LoVo (cell line): ENCODE measurements around the gene ADORA2A.

Source experiments
- DNase-seq: peaks from one replicate; pipeline ENCODE4 v3.0.0-alpha.2; 2016; ENCODE audit warnings: low spot score

Gene ADORA2A

DNA sequence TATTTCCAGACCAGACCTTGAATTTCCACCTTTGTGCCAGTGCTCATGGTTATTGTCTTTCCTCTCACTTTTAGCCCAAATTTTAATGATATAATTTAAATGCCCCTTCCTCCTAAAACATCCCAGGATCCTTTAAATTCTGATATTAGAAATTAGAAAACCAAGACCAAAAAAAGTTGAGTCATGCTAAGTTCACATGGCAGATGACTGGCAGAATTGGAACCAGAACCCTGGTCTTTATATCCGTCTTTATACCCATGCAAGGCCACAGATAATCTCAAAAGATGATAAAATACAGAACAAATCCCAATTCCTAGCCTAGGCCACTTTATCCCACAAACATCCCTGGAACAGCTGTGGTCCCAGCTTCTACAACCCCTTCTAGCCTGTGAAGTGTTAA is 26.5 kb downstream of the ADORA2A start:
- DNase-seq, result no peak

DNA sequence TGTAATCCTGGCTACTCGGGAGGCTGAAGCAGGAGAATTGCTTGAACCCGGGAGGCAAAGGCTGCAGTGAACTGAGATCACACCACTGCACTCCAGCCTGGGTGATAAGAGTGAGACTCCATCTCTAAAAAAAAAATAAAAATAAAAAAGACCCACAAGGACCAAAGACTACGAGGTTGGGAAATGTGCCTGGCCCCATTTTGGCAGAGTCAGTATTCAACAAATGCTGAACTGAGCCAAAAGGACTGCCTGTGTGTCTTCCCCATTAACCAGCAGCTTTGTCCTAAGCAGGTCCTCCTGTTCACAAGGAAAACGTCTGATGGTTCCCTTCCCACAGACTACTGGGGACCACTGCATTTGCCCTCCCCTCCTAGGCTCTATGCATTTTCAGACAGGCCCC is 27.6 kb downstream of the ADORA2A start:
- no peak for DNase-seq

DNA sequence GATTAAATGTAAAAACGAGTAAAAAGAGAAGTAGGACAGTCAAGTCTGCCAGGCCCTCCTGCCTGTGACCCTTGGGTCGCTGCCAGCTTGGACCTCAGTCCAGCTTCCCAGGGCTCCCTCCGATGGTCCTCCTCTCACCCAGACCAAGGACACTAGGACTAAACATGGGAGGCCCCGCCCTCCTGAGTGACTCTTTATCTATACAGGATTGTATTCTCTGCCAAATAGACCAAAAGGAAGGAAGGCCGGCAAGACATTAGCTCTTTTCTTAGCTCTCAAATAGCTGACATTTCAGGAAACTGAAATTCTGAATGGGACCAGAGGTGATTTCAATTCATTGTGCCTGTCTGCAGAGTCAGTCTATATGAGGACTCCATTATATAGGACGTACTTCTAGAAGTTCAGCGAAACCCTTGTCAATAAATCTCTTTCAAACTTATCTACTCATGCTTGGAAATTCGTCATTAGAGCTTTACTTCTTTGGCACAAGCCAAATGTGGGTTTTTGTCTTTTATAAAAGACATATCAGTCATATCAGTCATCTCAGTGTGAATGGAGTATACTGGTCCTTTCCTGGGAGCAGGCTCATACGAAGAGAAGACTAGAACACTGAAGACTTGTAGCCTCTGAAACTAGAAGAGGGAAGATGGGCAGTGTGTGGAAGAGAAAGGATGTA is 28.5 kb downstream of the ADORA2A start:
- no peak for DNase-seq

DNA sequence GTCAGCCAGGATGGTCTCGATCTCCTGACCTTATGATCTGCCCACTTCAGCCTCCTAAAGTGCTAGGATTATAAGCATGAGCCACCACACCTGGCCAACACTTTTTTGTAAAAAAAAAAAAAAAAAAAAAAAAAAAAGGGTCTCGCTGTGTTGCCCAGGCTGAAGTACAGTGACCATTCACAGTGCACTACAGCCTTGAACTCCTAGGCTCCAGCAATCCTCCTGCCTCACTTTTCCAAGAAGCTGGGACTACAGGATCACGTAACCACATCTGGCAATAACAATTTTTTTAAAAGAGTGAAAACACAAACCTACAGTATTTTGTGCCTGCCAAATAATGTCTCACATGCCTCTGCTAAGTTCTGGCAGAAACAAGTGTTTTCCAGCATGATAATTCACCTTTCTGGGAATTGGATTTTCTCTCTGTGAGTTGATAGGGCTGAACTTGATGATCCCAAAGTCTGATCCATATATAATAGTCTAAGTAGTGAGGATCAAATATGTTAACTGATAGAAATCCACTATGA is 30.6 kb downstream of the ADORA2A start:
- DNase-seq, result no peak

DNA sequence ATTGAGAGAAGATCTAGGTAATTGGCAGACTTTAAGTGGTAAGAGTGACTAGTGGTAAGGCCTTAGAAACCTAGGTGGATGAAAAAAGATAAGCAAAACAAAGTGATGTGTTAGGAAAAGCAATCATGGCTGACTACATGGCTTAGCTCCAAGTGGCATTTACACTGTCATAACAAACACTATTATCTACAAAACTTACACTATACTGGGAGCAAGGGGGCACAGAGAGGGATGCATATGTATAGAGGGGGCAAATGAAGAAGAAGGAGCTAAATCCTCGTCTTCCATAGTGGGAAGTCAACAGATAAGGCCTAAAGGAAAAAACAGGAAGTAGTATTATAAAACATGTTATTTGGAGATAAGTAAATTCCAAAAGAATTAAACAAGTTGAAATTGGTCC is 32.5 kb downstream of the ADORA2A start:
- no peak for DNase-seq

DNA sequence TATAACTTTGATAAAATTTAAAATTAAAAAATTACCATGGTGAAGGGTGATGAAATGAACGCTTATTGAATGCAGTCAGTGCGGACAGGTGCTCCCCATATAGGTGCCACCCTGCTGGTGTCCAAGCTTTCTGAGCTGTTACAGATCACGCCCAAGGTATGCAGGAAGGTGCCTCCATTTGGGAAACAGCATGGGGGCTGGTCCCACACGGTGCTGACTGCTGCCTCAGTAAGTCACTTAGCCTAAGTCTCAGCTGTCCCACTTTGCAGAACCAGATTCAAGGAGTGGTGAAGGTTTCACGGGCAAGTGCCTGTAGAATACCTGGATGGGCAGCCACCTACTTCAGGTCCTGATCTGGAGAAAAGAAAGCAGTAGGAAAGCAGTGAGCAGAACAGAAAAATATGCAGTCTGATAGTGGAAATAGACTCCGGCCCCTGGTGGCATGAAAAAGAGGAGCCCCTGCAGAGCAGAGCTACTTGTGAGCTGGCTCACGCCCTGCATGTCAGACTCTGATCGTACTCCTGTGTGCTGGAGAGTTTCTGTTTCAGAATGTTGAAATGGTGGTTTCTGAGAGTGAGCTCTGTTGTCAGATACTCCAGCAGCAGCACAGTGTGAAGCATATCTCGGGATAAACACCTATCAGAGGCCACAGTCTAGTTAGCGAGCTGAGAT is 33.2 kb downstream of the ADORA2A start:
- no peak for DNase-seq

DNA sequence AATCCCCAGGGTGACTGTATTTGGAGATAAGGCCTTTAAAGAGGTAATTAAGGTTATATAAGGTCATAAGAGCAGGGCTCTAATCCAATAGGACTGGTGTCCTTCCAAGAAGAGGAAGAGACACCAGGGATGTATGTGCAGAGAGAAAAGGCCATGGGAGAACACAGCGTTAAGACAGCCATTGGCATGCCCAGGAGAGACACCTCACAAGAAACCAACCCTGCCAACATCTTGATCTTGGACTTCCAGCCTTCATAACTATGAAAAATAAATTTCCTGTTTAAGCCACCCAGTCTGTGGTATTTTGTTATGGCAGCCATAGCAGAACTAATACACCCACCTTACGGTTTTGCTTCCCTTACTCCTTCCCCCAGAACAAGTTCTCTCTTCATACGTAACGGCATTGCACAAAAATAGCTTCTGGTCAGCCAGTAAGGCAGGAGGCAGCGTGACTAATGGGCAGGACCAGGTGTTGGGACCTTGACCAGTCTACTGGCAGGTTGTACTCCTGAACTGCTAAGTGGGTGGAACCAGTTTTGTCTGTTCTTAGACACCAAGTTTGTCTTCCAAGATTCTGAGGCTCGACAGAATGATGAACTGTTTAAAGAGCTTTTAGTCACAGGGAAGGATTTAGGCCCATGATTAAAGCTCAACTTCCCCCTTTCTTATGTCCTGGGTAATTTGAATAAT is 35.8 kb downstream of the ADORA2A start:
- no peak for DNase-seq

DNA sequence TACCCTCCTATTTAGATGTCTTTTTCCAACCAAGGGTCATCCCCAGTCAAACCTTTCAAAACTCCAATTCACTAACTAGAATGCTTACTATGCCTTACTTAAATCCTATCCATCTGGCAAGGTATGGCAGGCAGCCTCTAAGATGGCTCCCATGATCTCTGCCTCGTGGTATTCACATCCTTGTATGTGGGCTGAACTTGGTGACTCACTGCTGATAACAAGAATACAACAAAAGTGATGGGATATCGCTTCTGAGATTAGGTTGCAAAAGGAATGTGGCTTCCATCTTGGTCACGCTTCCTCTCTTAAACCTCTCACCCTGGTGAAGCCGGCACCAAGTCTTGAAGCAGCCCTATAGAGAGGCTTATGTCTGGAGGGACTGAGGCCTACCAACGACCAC is 38.2 kb downstream of the ADORA2A start:
- peak; percentile 32 for DNase-seq

DNA sequence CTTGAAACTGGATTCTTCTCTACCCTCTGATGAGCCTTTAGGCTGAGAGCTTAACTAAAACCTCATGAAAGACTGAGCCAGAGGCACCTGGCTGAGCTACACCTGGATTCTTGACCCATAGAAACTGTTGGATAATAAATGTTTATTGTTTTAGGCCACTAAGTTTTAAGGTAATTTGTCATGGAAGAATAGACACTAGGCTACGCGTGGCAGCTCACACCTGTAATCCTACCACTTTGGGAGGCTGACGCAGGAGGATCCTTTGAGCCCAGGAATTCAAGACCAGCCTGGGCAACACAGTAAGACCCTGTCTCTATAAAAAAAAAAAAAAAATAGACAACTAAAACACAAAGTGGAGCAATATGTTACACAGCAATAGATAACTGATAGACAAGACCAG is 38.6 kb downstream of the ADORA2A start:
- DNase-seq, result no peak

DNA sequence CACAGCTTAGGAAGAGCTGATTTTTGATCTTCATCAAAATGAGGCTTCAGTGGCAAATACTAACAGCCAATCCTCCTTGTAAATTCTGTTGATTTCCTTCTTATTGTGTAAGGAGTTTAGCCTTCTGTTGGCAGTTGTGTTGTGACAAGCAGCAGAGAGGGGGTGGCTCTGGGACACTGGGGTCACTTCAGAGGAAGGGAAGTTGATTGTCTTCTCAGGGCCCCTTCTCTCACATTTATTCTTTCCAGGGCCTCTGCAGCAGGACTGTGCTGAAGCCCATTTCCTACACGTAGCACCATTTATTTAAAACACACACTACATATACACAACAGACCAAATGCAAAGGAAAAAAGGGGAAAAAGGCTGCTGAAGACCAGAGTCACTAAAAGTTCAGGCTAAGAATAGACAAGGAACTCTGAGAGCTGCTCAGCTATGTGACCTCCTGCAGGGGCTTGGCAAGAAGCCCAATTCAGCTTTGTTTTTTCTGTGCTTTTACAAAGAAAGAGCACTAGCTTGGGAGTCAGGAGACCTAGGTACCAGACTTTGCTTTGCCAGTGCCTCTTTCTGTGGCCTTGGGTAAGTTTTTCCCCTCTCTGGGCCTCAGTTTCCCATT is 39.4 kb downstream of the ADORA2A start:
- DNase-seq, result peak; percentile 45

DNA sequence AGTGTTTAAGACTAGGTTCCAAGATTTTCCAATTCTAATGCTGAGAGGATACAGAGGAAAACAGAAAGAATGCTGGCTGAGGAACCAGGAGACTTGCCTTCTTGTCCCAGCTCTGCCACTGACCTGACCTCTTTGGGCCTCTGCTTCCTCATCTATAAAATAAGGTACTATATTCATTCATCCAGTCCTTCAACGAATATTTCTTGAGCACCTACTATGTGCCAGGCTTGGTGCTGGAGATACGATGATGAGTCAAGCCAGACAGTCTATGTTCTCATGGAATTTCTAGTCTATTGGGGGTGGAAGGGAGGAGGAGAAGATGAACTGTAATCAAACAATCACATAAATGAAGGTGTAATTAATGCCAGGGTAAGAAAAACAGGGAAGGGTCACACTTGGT is 39.9 kb downstream of the ADORA2A start:
- no peak for DNase-seq

DNA sequence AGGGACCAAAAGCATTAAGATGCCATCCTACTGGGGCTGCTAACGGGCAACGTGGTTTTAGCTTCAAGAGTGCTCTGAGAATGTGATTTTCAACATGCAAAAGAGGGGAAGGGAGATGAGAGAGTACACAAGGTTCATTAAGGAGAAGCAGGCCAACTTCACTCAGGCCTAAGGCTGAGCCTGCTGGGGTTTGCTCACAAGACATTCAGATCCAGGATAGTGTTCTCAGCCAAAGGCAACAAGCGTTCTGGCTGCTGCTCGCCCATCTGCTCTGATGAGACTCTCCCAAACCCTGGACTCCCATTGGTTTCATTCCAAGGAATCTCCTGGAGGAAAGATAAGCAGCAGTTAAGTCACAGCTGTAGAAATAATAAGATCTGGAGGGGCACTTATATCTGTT is 44.2 kb downstream of the ADORA2A start:
- DNase-seq, result no peak

DNA sequence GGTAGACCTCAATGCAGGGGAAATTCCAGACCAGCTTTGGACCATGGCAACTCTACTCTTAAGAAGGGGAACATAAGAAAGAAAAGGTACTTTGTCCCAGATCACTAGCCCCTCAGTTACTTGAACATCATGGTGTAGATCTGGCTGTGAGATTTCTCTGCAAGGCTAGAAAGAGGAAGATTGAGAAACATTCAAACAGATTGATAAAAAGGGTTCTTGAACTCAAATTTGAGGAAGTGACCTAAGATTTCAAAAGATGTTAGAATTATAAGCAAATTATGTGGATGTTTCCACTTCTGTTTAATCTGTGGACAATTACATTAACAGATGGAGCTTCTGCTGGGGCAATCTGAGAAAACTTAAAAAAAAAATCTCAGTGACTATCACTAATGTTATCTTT is 45.9 kb downstream of the ADORA2A start:
- DNase-seq, result no peak

DNA sequence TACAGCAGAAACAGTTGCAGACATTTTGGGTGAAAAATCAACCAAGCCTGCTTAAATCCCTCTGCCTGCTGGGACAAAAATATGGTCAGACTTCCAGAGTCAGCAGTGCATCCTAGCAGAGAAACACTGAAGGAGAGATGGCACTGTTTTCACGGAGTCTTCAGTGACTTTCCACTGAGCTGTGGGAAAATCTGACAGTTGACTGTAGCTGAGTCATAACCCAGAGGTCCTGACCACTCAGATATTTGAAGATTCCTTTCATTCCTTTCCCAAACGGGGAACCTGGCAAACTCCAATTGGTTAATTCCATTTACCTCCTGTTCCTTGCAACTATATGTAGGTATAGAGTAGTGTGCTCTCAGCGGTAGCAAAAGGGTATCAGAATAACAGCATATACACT is 46.8 kb downstream of the ADORA2A start:
- peak; percentile 30 for DNase-seq

DNA sequence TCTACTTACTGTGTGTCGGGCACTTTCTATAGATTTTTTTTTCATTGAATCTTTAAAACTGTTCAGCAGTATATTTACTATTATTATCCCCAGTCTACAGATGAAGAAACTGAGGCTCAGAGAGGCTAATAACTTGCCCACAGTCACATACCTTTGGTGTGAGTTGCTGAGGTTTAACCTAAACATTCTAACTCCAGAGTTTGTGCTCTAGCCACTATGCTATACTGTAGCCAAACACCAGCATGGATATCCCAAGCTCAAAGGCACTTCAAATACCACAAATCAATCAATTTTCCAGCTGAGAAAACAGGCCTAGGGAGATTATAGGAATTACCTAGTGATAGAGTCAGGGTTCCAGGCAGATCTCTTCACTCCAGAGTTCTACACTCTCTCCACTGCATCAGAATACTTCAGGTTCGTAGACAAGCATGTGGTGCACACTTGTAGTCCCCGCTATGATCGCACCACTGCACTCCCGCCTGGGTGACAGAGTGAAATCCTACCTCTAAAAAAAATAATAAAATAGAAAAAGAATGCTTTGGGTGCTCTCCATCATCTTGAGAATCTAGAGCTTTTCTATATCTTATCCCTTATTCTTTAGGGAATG is 47.4 kb downstream of the ADORA2A start:
- DNase-seq, result no peak

DNA sequence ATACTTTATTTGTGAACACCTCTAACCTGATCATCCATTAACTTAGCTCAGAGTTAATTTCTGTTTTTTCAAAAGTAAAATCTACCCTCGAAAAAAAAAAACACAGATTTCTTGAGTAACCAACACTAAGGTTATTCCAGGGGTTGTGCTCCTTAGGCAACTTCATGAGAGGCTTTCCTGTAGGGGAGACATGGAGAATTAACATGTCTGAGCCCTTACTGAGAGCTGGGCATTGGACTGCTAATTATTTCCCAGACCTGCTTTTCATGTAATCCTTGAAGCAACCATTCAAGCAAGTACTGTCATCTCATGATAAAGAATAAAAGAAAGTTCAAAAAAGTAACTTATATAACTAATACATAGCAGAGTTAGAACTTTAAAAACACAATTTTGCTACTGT is 54.2 kb downstream of the ADORA2A start:
- DNase-seq, result no peak

DNA sequence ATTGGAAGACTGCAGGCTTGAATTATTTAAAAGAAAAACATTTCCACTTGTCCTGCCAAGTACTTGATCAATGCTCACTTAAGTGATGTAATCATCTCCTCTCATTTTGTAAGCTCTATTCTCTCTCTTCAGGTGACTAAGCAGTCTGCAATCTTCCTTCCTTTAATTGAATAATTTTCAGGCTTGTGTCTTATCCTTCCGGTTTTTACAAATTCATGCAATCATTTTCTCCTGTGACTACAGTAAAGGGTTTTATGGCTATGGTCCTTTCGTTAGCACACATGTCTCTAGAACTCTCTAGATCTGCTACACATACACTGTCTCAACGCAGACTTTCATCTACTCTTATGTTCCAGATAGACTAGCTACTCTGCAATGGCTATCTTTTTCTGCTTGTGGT is 55.2 kb downstream of the ADORA2A start:
- DNase-seq, result peak; percentile 37

DNA sequence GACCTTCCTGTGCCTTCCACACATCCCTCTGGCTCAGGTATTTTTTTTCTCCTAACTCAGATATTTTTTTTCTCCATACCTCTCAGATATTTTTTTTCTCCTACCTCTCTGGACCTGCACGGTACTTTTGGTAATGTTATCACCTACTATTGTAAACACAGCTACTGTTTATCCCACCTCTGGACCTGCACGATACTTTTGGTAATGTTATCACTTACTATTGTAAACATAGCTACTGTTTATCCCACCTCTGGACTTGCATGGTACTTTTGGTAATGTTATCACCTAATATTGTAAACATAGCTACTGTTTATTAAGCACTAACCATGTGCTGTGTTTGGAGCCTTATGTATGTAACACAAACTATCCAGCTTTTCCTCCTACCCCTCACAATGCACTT is 55.6 kb downstream of the ADORA2A start:
- DNase-seq, result no peak

DNA sequence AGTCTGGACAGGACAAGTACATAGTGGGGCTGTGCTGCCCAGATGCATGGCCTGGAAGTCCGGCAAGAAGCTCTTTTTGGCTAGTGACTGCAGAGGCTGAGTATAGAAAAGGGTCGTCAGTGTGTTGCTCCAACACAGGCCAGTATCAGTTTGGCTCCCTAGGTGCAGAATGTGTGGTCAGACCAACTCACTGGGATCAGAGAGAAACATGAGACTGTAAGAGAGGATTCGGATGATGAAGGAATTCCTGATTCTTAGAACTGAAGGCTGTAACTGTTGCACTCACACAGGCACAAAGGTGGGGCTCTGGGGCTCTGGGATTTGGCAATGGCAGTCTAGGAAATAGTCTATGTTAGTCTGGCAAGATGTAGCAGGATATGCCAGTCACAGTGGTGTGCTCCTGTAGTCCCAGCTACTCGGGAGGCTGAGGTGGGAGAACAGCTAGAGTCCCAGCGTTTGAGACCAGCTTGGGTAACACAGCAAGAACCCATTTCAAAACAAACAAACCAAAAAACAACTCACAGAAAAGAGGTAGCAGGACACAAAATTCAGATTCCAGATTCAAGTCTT is 56.7 kb downstream of the ADORA2A start:
- DNase-seq, result no peak

DNA sequence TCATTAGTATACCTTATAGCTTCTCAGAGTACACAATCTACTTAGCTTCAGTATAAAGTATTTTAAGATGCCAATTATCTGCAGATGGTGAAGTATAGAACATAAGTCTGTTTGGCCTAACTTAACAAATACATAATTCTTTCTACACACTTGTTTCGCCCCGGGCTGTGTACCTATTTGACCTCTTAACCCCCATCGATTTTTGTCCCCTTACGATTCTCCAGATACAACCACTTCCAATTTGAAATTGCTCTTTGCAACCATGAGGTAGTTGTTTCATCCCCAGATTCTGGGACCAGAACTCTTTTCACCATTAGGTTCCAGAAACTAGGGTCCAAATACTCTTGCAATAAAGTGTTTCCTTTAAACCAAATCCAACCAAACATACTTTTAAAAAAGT is 57.8 kb downstream of the ADORA2A start:
- no peak for DNase-seq

DNA sequence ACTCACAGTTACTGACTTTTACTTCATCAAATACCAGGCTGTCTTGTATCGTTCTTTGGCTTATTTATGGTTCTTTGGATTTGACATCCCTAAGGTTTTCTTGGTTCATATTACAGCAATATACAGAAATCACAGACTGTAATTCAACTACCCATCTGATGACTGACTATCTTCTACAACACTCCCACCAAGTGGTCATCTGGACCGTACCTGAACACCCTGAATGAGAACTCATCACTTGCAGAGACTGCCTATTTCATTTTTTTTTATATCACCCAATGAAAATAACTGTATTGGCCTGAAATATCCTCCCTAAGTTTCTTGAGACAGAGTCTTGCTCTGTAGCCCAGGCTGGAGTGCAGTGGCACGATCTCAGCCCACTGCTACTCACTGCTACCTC is 58.2 kb downstream of the ADORA2A start:
- no peak for DNase-seq

DNA sequence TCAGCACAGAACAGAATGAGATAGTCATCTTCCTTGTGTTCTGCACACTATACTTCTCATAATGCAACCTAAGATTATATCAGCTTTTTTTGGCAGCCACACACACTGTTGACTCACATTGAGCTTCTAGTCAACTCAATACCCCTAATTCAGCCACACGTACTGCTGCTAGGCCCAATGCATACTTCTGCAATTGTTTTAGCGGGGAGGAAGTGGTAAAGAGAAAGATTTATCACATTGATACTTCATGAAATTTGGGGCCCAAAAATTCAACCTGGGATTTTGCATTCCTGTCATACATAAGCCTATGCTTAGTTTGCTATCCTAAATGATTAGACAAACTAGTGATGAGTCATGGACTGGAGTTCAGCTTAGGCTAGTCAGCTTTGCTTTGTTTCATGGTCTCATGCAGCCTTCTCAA is 59.1 kb downstream of the ADORA2A start:
- DNase-seq, result no peak
